Inflammatory macrophage treated with lipopolysaccharide for 4 hours (primary cell): ENCODE data around the gene CYP4F12.
"Not testable (repeated sequence)": the region's sequence is repeated elsewhere in the genome, so short reads cannot be mapped to it uniquely, and the experiment has no call there.

ENCODE experiments used
- DNase-seq: peaks from one replicate; pipeline ENCODE4 v3.0.0-alpha.2; 2020

CYP4F12 gene

GRCh38 chr19:15651791-15652190 is 21.1 kb upstream of the CYP4F12 start:
- no peak for DNase-seq

DNA sequence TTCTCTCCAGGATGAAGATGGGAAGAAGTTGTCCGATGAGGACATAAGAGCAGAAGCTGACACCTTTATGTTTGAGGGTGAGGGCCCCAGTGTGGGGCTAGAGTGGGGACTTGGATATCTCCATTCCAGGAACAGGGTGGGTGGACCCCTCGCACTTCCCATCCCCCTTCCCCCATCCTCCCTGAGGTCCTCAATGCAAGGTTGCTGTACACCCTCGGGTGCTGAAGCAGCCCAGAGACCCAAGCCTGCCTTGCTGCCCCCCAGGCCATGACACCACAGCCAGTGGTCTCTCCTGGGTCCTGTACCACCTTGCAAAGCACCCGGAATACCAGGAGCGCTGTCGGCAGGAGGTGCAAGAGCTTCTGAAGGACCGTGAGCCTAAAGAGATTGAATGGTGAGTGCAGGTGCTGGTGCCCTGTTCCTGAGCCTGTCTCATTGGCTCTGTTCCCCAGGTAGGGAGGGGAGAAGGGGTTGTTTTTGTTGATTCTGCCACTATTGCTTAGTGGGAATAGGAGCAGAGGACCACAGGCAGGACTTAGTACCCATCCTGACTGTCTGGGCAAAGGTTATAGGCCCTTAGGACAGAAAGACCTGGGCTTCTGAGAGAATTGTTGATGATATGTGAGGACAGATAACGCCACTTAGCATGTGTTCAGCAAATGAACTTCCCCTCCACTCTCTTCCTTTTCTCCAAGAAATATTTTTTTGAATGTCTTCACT is 20.2 kb upstream of the CYP4F12 start:
- no peak for DNase-seq

- DNase-seq, result no peak
Observed at GRCh38 chr19:15656467-15656866, 16.4 kb upstream of the CYP4F12 start.

GRCh38 chr19:15663247-15663646 is 9.6 kb upstream of the CYP4F12 start:
- DNase-seq, result no peak

DNA sequence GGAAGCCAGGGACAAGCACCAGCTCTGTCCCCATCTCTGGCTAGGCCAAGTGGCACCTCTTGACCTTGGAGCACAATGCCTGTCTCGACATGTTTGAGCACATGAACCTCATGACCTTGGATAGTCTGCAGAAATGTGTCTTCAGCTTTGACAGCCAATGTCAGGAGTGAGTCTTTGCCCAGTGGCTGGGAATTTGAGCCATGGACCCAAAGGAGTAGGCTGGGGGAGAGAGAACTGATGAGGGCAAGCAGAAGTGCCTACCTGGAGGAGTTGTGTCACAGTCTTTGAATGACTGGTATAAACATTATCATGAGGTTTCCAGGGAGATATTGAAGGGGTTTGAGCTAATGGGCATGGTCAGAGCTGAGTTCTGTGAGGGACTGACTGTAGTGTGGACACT is 6.7 kb upstream of the CYP4F12 start:
- no peak for DNase-seq

DNA sequence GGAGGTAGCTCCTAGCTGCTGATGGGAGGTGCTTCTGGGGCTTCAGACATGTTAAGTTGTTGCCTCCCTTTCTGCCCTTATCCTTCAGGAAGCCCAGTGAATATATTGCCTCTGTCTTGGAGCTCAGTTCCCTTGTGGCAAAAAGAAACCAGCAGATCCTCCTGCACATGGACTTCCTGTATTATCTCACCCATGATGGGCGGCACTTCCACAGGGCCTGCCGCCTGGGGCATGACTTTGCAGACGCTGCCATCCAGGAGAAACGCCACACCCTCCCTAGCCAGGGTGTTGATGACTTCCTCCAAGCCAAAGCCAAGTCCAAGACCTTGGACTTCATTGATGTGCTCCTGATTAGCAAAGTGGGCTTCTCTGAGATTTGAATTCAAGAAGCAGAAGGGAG is 6.0 kb upstream of the CYP4F12 start:
- peak; percentile 72 for DNase-seq

DNA sequence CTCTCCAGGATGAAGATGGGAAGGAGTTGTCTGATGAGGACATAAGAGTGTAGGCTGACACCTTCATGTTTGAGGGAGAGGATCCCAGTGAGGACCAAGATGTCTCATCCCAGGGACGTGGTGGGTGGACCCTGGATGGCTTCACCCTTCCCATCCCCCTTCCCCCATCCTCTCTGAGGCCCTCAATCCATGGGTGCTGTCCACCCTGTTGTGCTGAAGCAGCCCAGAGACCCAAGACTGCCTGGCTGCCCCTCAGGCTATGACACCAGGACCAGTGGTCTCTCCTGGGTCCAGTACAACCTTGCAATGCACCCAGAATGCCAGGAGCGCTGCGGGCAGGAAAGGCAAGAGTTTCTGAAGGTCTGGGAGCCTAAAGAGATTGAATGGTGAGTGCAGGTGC is 3.4 kb upstream of the CYP4F12 start:
- DNase-seq, result no peak

DNA sequence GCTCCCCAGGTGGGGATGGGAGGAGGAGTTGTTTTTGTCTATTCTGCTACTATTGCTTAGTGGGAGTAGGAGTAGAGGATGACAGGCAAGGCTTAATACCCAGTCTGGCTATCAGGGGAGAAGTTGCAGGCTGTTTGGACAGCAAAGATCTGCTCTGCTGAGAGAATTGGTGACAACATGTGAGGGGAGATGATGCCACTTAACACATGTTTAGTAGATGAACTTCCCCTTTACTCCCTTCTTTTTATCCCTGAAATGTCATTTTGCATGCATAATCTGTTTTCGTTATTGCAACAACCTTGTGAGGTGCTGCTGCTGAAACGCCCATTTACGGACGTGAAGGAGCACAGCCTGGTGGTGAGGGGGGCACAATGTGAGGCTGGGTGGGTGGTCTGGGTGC is 3.0 kb upstream of the CYP4F12 start:
- DNase-seq, result peak; percentile 48

GRCh38 chr19:15671237-15671821 is 1.6 kb upstream of the CYP4F12 start:
- no peak for DNase-seq

GRCh38 chr19:15671891-15672579 is 852 bp upstream of the CYP4F12 start:
- no peak for DNase-seq

GRCh38 chr19:15673176-15673654 is 328 bp downstream of the CYP4F12 start:
- no peak for DNase-seq

DNA sequence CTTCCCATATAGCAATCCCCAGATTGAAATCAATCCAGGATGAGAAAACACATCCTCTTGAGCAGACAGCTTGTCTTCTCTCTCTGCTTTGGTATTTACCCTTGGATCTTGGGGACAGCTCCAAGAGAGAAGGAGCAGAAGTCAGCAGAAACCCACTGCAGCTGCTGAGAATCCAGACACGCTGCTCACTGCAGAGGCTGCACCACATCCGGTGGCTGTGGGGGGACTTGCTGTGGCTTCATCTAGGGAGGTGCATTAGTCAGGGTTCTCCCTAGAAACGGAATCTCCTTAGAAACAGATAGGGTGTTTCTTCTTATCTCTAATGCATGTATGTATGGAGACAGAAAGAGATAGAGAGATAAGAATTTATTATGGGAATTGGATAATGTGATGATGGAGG is 2.7 kb downstream of the CYP4F12 start:
- no peak for DNase-seq

DNA sequence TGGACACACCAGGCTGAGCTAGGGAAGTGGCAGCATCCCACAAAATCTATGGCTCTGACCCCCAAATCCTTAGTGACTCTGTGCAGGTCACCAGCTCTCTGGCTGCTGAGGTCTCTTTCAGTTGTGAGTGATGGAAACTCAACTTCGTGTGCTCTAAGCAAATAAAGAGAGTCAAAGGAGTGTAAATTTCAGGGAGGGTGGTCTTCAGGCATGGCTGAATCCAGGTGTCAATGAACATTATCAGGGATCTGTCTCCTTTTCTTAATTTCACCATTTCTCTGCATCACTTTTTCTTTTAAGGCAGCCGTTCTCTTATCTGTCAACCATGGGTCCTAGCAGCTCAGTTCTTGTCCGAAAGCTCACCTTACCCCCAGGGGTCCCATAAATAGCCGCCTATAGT is 6.2 kb downstream of the CYP4F12 start:
- no peak for DNase-seq

DNA sequence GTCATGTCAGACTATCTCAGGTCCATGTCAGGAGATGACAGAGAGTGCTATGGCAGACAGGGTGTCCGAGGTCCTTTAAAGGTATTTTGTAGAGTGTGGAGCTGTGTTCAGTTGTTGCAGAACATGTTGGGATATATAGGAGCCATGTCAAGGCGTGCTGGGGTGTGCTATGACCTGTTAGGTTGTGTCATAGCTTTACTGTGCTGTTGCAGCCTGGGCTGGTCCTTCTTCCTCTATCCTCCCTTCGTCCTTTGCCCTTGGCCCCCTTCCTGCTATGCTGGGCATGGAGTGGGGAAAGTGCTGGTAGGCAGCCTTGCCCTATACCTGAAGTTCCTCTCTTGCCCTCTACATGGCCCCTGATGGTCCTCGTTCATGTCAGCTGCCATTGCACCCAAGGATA is 7.0 kb downstream of the CYP4F12 start:
- not testable (repeated sequence) for DNase-seq

GRCh38 chr19:15680478-15681322 is 7.8 kb downstream of the CYP4F12 start:
- DNase-seq, result no peak

DNA sequence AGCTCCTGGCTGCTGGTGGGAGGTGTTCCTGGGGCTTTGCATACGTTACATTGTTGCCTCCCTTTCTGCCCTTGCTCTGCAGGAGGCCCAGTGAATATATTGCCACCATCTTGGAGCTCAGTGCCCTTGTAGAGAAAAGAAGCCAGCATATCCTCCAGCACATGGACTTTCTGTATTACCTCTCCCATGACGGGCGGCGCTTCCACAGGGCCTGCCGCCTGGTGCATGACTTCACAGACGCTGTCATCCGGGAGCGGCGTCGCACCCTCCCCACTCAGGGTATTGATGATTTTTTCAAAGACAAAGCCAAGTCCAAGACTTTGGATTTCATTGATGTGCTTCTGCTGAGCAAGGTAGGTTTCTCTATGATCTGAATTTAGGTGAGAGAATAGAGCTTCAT is 10.5 kb downstream of the CYP4F12 start:
- DNase-seq, result no peak

DNA sequence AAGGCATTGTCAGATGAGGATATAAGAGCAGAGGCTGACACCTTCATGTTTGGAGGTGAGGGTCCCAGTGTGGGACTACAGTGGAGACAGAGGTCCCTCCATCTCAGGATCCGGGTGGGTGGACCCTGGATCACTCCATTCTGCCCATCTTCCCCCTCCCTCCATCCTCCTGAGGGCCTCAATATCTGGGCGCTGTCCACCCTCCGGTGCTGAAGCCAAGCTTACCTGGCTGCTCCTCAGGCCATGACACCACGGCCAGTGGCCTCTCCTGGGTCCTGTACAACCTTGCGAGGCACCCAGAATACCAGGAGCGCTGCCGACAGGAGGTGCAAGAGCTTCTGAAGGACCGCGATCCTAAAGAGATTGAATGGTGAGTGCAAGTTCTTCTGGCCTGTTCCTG is 11.9 kb downstream of the CYP4F12 start:
- no peak for DNase-seq

- no peak for DNase-seq
Observed at GRCh38 chr19:15696654-15697194, 23.8 kb downstream of the CYP4F12 start.

DNA sequence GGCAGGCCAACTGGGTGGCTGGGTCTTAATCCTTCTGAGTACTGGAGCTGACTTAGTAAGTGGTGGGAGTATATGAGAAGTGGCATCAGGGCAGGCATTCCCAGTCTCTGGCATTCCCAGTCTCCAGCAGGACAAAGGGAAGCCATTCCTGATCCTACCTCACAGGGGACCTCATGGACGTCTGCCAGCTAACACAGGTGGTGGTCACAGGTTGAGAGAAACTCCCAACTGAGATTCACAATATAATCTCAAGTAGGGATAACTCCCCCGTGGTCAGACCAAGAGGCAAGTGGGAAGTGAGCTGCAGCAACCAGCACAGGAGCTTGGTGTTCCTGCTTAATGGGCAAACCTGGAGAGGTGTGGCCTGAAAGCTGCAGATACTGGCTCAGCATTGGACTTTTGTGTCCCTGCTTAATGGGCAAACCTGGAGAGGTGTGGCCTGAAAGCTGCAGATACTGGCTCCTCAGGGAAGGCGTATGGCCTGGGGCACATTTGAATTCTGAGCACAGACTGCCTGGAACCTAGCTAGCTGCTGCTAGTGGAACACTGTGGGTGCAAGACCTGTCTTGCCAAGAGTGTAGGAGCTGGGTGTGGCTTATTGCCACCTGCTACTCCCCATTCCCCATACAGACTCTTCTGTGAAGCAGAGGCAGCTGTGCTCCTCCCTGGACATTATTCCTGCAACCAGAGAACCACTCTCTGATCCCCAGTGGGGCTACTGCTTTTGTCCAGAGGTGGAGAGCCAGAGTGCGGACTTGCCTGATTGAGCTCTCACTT is 29.1 kb downstream of the CYP4F12 start:
- no peak for DNase-seq

- DNase-seq, result peak; percentile 51
Observed at GRCh38 chr19:15702534-15702930, 29.6 kb downstream of the CYP4F12 start.

DNA sequence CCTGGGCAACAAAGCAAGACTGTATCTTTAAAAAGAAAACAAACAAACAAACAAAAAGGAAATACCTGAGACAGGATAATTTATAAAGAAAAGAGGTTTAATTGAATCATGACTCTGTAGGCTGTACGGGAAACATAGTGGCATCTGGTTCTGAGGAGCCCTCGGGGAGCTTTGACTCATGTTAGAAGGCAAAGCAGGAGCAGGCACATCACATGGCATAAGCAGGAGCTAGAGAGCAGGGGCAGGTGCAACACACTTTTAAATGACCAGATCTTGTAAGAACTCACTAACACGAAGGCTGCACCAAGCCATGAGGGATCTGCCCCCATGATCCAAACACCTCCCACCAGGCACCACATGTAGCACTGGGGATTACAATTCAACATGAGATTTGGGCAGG is 41.8 kb downstream of the CYP4F12 start:
- no peak for DNase-seq

DNA sequence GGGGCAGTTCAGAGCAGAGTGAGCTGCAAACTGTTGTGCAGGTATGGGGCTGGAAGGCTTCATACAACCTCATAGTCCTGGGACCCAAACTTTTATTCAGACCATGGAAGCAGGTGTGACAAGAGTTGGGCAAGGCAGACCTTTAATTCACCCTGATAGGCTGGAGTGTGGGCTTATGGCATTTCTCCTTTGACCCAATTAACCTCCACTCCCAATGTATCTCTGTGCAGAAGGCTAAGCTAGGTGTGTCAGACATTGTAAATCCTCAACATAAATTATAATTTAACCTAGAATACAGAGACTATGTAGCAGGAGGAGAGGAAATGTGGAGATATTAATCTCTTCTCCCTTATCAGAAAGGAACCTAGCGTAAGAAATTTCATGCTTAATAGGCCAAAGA is 42.8 kb downstream of the CYP4F12 start:
- no peak for DNase-seq
